Measurements from ENCODE around the gene BTF3L4.

DNA sequence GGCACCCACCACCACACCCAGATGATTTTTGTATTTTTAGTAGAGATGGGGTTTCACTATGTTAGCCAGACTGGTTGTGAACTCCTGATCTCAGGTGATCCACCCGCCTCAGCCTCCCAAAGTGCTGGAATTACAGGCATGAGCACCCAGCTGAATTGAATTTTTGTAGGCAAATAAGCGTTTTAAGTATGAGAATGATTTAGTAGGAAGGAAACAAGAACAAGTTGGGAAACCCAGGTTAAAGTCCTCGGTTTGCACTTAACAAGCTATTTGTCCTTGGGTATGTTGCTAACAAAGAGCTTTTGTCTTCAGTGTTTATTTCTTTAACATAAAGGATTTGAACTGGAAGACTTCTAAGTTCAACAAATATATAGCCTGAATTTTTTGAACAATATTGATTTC, 23.9 kb downstream of the BTF3L4 start:
- TF ChIP-seq ARNT (IDR thresholded peaks at IDR 0.05) (no peak), FOXM1 (IDR thresholded peaks at IDR 0.05; ENCODE audit: borderline replicate concordance) (no peak), TARDBP (IDR thresholded peaks at IDR 0.05) (no peak), BHLHE40 (IDR thresholded peaks at IDR 0.05; ENCODE audit: borderline replicate concordance) (no peak), NFRKB (IDR thresholded peaks at IDR 0.05) (no peak), ELF4 (IDR thresholded peaks at IDR 0.05) (no peak), FOXA1 (IDR thresholded peaks at IDR 0.05) (no peak), L3MBTL2 (conservative IDR thresholded peaks at IDR 0.05) (no peak), LEF1 (IDR thresholded peaks at IDR 0.05; ENCODE audit: borderline replicate concordance) (no peak)

Data from HEK293T (cell line).